Measurements from ENCODE around the gene ZSCAN21.

ZSCAN21 gene

GRCh38 chr7:100095289-100095688 lies 45.7 kb downstream of the ZSCAN21 start:
- H3K4me1 Mint-ChIP-seq: peaks cover 61% of the 10 kb centered on the region
- peaks cover 100% of the 10 kb centered on the region for H3K36me3 Mint-ChIP-seq
- H3K9me3 Mint-ChIP-seq: no peaks in the 10 kb centered on the region
- no peak for DNase-seq (ENCODE audit: low spot score in 2 of 2)
- no peak for ATAC-seq
- H3K4me3 Mint-ChIP-seq: no peak overlapping the region
- peak overlapping the region; percentile 80 for H3K27ac Mint-ChIP-seq

GRCh38 chr7:100095704-100096103 lies 46.1 kb downstream of the ZSCAN21 start:
- H3K4me3 Mint-ChIP-seq: no peak overlapping the region
- H3K27ac Mint-ChIP-seq: peak overlapping the region; percentile 80
- H3K36me3 Mint-ChIP-seq: peaks cover 100% of the 10 kb centered on the region
- H3K9me3 Mint-ChIP-seq: no peaks in the 10 kb centered on the region
- peaks cover 56% of the 10 kb centered on the region for H3K4me1 Mint-ChIP-seq
- no peak for ATAC-seq
- no peak for DNase-seq (ENCODE audit: low spot score in 2 of 2)

DNA sequence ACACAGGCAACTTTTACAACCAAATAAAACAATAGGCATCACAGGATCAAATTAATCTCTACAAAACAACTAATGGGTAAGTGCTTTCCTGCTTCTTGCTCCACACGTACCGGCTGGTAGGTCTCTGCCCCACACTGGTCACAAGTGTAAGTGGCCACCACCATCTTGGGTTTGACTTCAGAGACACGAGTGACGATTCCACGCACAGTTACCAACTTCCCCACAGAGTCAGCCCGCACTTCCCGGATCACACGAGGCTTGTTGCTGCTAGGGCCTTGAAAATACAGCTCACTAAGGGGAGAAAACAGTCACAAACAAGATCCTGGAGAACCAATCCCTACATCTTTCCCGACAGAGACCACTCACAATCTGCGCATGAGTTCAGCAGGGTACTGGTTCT lies 49.3 kb downstream of the ZSCAN21 start:
- DNase-seq (ENCODE audit: low spot score in 2 of 2): no peak
- H3K27ac Mint-ChIP-seq: peak overlapping the region; percentile 98
- H3K4me3 Mint-ChIP-seq: peak overlapping the region; percentile 90
- H3K9me3 Mint-ChIP-seq: no peaks in the 10 kb centered on the region
- H3K36me3 Mint-ChIP-seq: peaks cover 92% of the 10 kb centered on the region
- no peak for ATAC-seq
- H3K4me1 Mint-ChIP-seq: peaks cover 57% of the 10 kb centered on the region

GRCh38 chr7:100099452-100099851 lies 49.9 kb downstream of the ZSCAN21 start:
- peaks cover 90% of the 10 kb centered on the region for H3K36me3 Mint-ChIP-seq
- ATAC-seq (no peak), DNase-seq (ENCODE audit: low spot score in 2 of 2) (no peak)
- H3K9me3 Mint-ChIP-seq: no peaks in the 10 kb centered on the region
- H3K4me3 Mint-ChIP-seq: peak overlapping the region; percentile 90
- peaks cover 56% of the 10 kb centered on the region for H3K4me1 Mint-ChIP-seq
- peak overlapping the region; percentile 98 for H3K27ac Mint-ChIP-seq

DNA sequence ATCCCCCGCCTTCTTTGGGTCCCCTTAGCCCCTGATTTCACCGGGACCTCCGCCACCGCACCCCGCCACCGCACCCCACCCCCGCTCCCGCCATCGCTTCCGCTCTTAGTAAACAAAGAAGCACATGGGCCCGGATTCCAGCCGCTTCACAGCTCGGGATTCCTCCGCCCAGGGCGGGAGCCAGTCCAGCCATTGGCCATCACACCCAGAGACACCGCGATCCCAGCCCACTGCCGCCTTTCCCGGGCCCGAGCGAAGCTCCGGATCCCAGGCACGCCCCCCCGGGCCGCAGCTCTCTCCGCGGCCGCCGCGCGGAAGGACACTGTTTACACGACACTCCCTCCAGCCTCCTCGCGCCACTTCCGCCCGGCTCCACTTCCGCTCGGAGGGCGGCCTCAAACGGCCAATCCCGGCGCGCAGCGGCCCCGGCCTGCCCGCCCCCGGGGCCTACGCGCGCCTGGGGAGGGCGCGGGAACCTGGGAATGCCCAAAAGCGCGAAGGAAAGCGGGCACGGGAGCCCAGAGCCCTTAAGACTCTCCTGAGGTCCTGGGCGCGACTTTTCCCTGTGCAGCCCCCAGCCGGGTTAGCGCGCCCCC lies 50.9 kb downstream of the ZSCAN21 start:
- DNase-seq (ENCODE audit: low spot score in 2 of 2): peak; percentile 85 to 92
- ATAC-seq: peak; percentile 86

GRCh38 chr7:100101016-100101862 lies 51.7 kb downstream of the ZSCAN21 start, which contains the start of the genes AP4M1 and MCM7:
Gene AP4M1, plus strand, starts transcription at chr7:100101643. Its CDS starts 72 bp downstream, at chr7:100101715.
Gene MCM7, minus strand, starts transcription at chr7:100101397. Its CDS starts 103 bp downstream, at chr7:100101294.
- H3K36me3 Mint-ChIP-seq: peaks cover 77% of the 10 kb centered on the region
- peak within 1 kb of the TSS; percentile 98 for H3K27ac Mint-ChIP-seq
- H3K4me3 Mint-ChIP-seq: peak within 1 kb of the TSS; percentile 90
- DNase-seq (ENCODE audit: low spot score in 2 of 2) (peak; percentile 92 to 99), ATAC-seq (peak; percentile 93)
- no peaks in the 10 kb centered on the region for H3K9me3 Mint-ChIP-seq
- peaks cover 46% of the 10 kb centered on the region for H3K4me1 Mint-ChIP-seq

More for the DNA sequence above, 50.9 kb downstream of the ZSCAN21 start:
- Mint-ChIP-seq H3K4me1 (peaks cover 51% of the 10 kb centered on the region), H3K36me3 (peaks cover 84% of the 10 kb centered on the region), H3K4me3 (peak overlapping the region; percentile 90), H3K27ac (peak overlapping the region; percentile 98), H3K9me3 (no peaks in the 10 kb centered on the region)

DNA sequence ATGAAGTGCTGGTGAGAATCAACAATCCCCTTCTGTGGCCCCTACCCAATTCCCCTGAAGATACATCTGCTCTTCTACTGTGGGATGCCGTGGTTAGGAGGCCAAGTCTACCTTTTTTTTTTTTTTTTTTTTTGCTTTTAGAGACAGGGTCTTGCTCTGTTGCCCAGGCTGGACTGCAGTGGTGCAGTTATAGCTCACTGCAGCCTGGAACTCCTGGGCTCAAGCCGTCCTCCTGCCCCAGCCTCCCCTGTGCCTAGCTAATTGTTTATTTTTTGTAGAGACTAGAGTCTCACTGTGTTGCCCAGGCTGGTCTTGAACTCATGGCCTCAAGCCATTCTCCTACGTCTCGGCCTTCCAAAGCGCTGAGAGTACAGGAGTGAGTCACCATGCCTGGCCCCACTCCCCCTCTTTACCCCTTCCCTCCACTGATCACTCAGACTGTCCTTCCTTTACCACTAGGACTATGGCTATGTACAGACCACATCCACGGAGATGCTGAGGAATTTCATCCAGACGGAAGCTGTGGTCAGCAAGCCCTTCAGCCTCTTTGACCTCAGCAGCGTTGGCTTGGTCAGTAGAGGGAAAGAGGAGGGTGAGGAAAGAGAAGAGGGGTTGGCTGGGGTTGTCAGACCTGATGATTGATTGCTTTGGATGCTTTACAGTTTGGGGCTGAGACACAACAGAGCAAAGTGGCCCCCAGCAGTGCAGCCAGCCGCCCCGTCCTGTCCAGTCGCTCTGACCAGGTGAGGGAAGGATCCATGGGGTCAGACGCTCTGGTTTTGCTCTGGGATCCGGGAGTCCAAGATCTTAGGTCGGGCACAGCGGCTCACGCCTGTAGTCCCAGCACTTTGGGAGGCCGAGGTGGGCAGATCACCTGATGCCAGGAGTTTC lies 53.6 kb downstream of the ZSCAN21 start:
- peak overlapping the region; percentile 98 for H3K27ac Mint-ChIP-seq
- peaks cover 74% of the 10 kb centered on the region for H3K36me3 Mint-ChIP-seq
- no peak for ATAC-seq
- H3K9me3 Mint-ChIP-seq: no peaks in the 10 kb centered on the region
- peaks cover 35% of the 10 kb centered on the region for H3K4me1 Mint-ChIP-seq
- DNase-seq (ENCODE audit: low spot score in 2 of 2): no peak
- H3K4me3 Mint-ChIP-seq: peak overlapping the region; percentile 90

- no peak for ATAC-seq
- no peak for DNase-seq (ENCODE audit: low spot score in 2 of 2)
- Mint-ChIP-seq H3K4me3 (no peak overlapping the region), H3K36me3 (peaks cover 74% of the 10 kb centered on the region), H3K9me3 (no peaks in the 10 kb centered on the region), H3K27ac (no peak overlapping the region), H3K4me1 (peaks cover 15% of the 10 kb centered on the region)
These were observed 56.0 kb downstream of the ZSCAN21 start for GRCh38 chr7:100105534-100105933.

DNA sequence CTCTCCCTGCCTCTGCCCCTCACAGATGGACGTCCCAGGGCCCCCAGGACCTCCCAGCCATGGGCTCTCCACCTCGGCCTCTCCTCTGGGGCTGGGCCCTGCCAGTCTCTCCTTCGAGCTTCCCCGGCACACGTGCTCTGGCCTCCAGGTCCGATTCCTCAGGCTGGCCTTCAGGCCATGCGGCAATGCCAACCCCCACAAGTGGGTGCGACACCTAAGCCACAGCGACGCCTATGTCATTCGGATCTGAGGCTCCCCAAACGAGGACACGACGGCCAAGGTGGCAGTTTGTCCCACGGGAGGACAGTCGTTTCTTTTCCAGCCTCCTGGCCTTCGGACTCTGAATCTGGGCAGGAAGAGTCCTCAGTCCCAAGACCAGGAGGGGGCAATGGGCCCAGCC lies 57.1 kb downstream of the ZSCAN21 start:
- H3K9me3 Mint-ChIP-seq: no peaks in the 10 kb centered on the region
- DNase-seq (ENCODE audit: low spot score in 2 of 2): no peak

GRCh38 chr7:100107125-100107737 lies 57.7 kb downstream of the ZSCAN21 start:
- no peaks in the 10 kb centered on the region for H3K9me3 Mint-ChIP-seq
- peaks cover 14% of the 10 kb centered on the region for H3K4me1 Mint-ChIP-seq
- peak overlapping the region; percentile 14 for H3K27ac Mint-ChIP-seq
- no peak for DNase-seq (ENCODE audit: low spot score in 2 of 2)
- H3K36me3 Mint-ChIP-seq: peaks cover 77% of the 10 kb centered on the region
- H3K4me3 Mint-ChIP-seq: no peak overlapping the region
- ATAC-seq: peak; percentile 12

More for the DNA sequence above, 57.1 kb downstream of the ZSCAN21 start:
- Mint-ChIP-seq H3K36me3 (peaks cover 74% of the 10 kb centered on the region), H3K4me3 (no peak overlapping the region), H3K4me1 (peaks cover 15% of the 10 kb centered on the region), H3K27ac (peak overlapping the region; percentile 14)
- ATAC-seq: no peak

DNA sequence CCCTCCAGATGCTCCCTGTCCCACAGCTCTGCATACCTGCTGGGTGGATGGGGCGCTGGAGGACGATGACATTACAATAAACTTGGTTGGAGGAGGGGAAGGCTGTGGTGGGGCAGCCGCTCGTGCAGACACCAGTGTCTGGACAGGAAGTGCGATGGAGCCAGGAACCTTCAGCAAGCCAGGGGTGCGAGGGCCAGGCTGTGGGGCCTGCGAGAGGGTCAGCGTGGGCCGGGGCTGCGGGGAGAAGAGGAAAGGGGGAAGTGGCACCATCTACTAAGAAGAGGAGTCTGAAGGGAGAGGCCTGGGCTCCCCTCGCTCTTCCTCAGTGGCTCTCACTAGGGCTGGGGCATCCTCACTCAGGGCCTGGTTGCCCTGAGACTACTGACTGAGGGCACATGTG lies 58.3 kb downstream of the ZSCAN21 start:
- ATAC-seq (no peak), DNase-seq (ENCODE audit: low spot score in 2 of 2) (no peak)
- Mint-ChIP-seq H3K4me3 (no peak overlapping the region), H3K4me1 (peaks cover 8% of the 10 kb centered on the region), H3K9me3 (no peaks in the 10 kb centered on the region), H3K36me3 (peaks cover 77% of the 10 kb centered on the region), H3K27ac (no peak overlapping the region)

DNA sequence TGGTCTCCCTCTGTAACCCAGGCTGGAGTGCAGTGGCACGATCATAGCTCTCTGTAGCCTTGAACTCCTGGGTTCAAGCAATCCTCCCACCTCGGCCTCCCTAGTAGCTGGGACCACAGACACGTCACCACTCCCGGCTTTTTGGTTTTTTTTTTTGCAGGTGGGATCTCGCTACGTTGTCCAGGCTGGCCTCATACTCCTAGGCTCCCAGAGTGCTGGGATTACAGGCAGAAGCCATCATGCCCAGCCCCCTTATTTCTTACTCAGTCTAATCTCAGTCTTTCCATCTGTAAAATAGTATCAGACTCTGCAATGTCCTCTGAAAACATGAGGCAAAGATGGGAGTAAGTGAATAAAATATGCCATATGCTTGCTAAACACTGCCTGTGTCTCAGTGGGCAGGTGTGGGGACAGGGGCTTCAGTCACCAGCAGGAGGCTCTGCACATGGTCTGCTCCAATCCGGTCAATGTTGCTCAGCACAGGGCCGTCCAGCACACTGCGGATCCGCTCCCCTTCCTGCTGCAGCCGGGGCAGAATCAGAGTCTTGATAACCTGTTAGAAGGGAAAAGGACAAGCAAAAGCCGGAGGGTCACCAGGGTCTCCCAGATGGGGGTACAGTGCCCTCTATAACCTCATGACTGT lies 60.1 kb downstream of the ZSCAN21 start:
- Mint-ChIP-seq H3K36me3 (peaks cover 79% of the 10 kb centered on the region), H3K4me3 (no peak overlapping the region), H3K4me1 (no peaks in the 10 kb centered on the region), H3K27ac (no peak overlapping the region), H3K9me3 (no peaks in the 10 kb centered on the region)
- no peak for DNase-seq (ENCODE audit: low spot score in 2 of 2)
- ATAC-seq: no peak

GRCh38 chr7:100111156-100111555 lies 61.6 kb downstream of the ZSCAN21 start:
- no peak overlapping the region for H3K4me3 Mint-ChIP-seq

DNA sequence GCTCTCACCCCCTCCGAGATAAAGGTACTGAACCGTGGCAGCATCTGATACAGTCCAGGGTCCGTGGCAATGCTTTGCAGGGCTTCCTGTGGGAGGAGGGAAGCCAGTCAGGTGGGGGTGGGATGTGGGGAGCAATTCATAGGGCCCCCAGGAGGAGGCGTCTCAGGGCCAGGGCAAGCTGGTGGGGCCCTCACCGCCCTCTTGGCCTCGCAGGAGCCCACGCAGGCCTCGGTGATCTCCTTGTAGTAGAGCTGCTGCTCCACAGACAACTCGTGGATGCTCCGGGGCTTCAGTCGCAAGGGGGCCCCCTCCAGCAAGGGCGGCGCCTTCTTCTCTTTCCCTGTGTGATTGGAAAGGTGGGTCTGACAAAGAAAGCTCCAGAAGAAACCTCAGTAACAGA lies 62.3 kb downstream of the ZSCAN21 start:
- DNase-seq (ENCODE audit: low spot score in 2 of 2) (no peak), ATAC-seq (no peak)
- Mint-ChIP-seq H3K4me1 (peaks cover 6% of the 10 kb centered on the region), H3K27ac (no peak overlapping the region), H3K4me3 (no peak overlapping the region), H3K36me3 (peaks cover 72% of the 10 kb centered on the region), H3K9me3 (no peaks in the 10 kb centered on the region)

More at GRCh38 chr7:100111156-100111555, 61.6 kb downstream of the ZSCAN21 start:
- H3K27ac Mint-ChIP-seq: no peak overlapping the region
- DNase-seq (ENCODE audit: low spot score in 2 of 2) (no peak), ATAC-seq (no peak)
- no peaks in the 10 kb centered on the region for H3K9me3 Mint-ChIP-seq
- H3K36me3 Mint-ChIP-seq: peaks cover 76% of the 10 kb centered on the region
- H3K4me1 Mint-ChIP-seq: no peaks in the 10 kb centered on the region
